H1 (cell line): ENCODE results near the gene FBN2. TPM values are rescaled to one million over a fixed set of nuclear protein-coding genes. Genes with fewer than 3 reads are reported as not detected.

Experiments used
- CHD7 ChIP-seq: fragments of 300-600 bp; sonication (generic); IDR thresholded peaks from 2 replicates; pipeline ENCODE4 v1.7.1; 2012; ENCODE audit warnings: low read length, moderate library complexity, mild to moderate bottlenecking, inconsistent platforms; ENCODE audit not compliant: insufficient replicate concordance
- polyA plus RNA-seq, 7 experiments: library from polyadenylated mRNA; depleted of rRNA in 3 of 7; stranded (reverse) in 5 of 7; unstranded in 2 of 7; fragments of >200 nt in 5 of 7; fragments of 200-250 nt in 2 of 7; gene quantifications; 1 replicate in 5 of 7; 2 replicates in 1 of 7; 4 replicates in 1 of 7; pipeline versions ENCODE4 v1.2.1 to v1.2.3, GENCODE V29; 2011 to 2013; ENCODE audit warnings: missing spikeins in 2 of 7, mixed read lengths in 2 of 7
- total RNA-seq: library from RNA; stranded (reverse); fragmentation: NEBNext Ultra II Directional; extraction: Animal tissue kit (Norgen Biotek cat#: 25700); gene quantifications from 2 replicates; pipeline ENCODE4 v1.2.1, GENCODE V29; 2021

The FBN2 gene
- total and polyA plus RNA-seq, 2 of the 8 experiments (the other 6 are each of a cell fraction or from before 2014, with no cell fraction given), result 14.1 to 16.3 TPM

GRCh38 chr5:128328446-128328845 is 209.6 kb downstream of the FBN2 start (continued):
- TF ChIP-seq CHD7, result no peak
